H9 (cell line): ENCODE data around the gene ETV7. TPM values are rescaled to one million over a fixed set of nuclear protein-coding genes. Genes with fewer than 3 reads are reported as not detected.

ENCODE experiments used
- DNase-seq: peaks from one replicate; pipeline ENCODE4 v3.0.0-alpha.2; 2017
- H2AFZ ChIP-seq: one replicate; pipeline ENCODE4 v1.6.1; 2013; ENCODE audit warnings: mild to moderate bottlenecking, low read length, control low read depth, moderate library complexity
- H2AK5ac ChIP-seq: 2 replicates; pipeline ENCODE4 v1.6.1; 2013; ENCODE audit warnings: low read length, control low read depth, mixed read lengths; ENCODE audit not compliant: insufficient read length
- H2BK120ac ChIP-seq: one replicate; pipeline ENCODE4 v1.6.1; 2013; ENCODE audit warnings: low read depth, mild to moderate bottlenecking, low read length, control low read depth, inconsistent platforms; ENCODE audit not compliant: poor library complexity, severe bottlenecking
- H2BK12ac ChIP-seq: 2 replicates; pipeline ENCODE4 v1.6.1; 2013; ENCODE audit warnings: low read length, control low read depth, mixed read lengths, low read depth; ENCODE audit not compliant: insufficient read length
- H2BK15ac ChIP-seq: 2 replicates; pipeline ENCODE4 v1.6.1; 2013; ENCODE audit warnings: low read depth, low read length, control low read depth
- H2BK20ac ChIP-seq: one replicate; pipeline ENCODE4 v1.6.1; 2013; ENCODE audit warnings: low read depth, mild to moderate bottlenecking, low read length, control low read depth, inconsistent platforms; ENCODE audit not compliant: poor library complexity, severe bottlenecking
- H2BK5ac ChIP-seq: 2 replicates; pipeline ENCODE4 v1.6.1; 2013; ENCODE audit warnings: low read length, control low read depth, mixed read lengths; ENCODE audit not compliant: insufficient read length
- H3K14ac ChIP-seq: 2 replicates; pipeline ENCODE4 v1.6.1; 2013; ENCODE audit warnings: low read length, control low read depth; ENCODE audit not compliant: insufficient read depth
- H3K18ac ChIP-seq: 2 replicates; pipeline ENCODE4 v1.6.1; 2013; ENCODE audit warnings: low read depth, mild to moderate bottlenecking, mixed read lengths, low read length, control low read depth; ENCODE audit not compliant: insufficient read length
- H3K23ac ChIP-seq: 2 replicates; pipeline ENCODE4 v1.6.1; 2013; ENCODE audit warnings: low read length, control low read depth, mixed read lengths, low read depth; ENCODE audit not compliant: insufficient read length
- H3K23me2 ChIP-seq: 2 replicates; pipeline ENCODE4 v1.6.1; 2013; ENCODE audit warnings: low read depth, mild to moderate bottlenecking, mixed read lengths, low read length, control low read depth; ENCODE audit not compliant: insufficient read length, poor library complexity, severe bottlenecking
- H3K27ac ChIP-seq: 2 replicates; pipeline ENCODE4 v1.5.1; 2013; ENCODE audit warnings: low read length, control low read depth, mixed read lengths, low read depth; ENCODE audit not compliant: insufficient read length
- H3K27me3 ChIP-seq: 2 replicates; pipeline ENCODE4 v1.6.1; 2013; ENCODE audit warnings: low read length, control low read depth, inconsistent platforms; ENCODE audit not compliant: insufficient read depth
- H3K4ac ChIP-seq: 2 replicates; pipeline ENCODE4 v1.6.1; 2013; ENCODE audit warnings: low read depth, mild to moderate bottlenecking, control low read depth, inconsistent platforms, low read length, moderate library complexity
- H3K4me1 ChIP-seq: 2 replicates; pipeline ENCODE4 v1.6.1; 2013; ENCODE audit warnings: low read length, control low read depth, inconsistent platforms; ENCODE audit not compliant: insufficient read depth
- H3K4me2 ChIP-seq: 2 replicates; pipeline ENCODE4 v1.6.1; 2013; ENCODE audit warnings: low read length, control low read depth, mixed read lengths; ENCODE audit not compliant: insufficient read length, insufficient read depth
- H3K56ac ChIP-seq: 2 replicates; pipeline ENCODE4 v1.6.1; 2013; ENCODE audit warnings: low read depth, mild to moderate bottlenecking, mixed read lengths, low read length, control low read depth; ENCODE audit not compliant: insufficient read length
- H3K79me1 ChIP-seq: 2 replicates; pipeline ENCODE4 v1.6.1; 2013; ENCODE audit warnings: low read depth, mild to moderate bottlenecking, moderate library complexity, low read length, control low read depth, inconsistent platforms; ENCODE audit not compliant: insufficient read depth, poor library complexity, severe bottlenecking
- H3K79me2 ChIP-seq: 2 replicates; pipeline ENCODE4 v1.6.1; 2013; ENCODE audit warnings: low read length, control low read depth, inconsistent platforms; ENCODE audit not compliant: insufficient read depth
- H3K9ac ChIP-seq: 2 replicates; pipeline ENCODE4 v1.6.1; 2013; ENCODE audit warnings: low read length, control low read depth, mixed read lengths; ENCODE audit not compliant: insufficient read length; ENCODE audit errors: extremely low read depth
- H3K9me3 ChIP-seq: one replicate; pipeline ENCODE4 v1.6.1; 2013; ENCODE audit warnings: low read depth, low read length, inconsistent platforms; ENCODE audit not compliant: control insufficient read depth
- H3T11ph ChIP-seq: one replicate; pipeline ENCODE4 v1.6.1; 2013; ENCODE audit warnings: mild to moderate bottlenecking, low read length, control low read depth, inconsistent platforms
- H4K20me1 ChIP-seq: one replicate; pipeline ENCODE4 v1.6.1; 2013; ENCODE audit not compliant: control insufficient read depth, insufficient read length, insufficient read depth
- H4K5ac ChIP-seq: 2 replicates; pipeline ENCODE4 v1.6.1; 2013; ENCODE audit warnings: low read depth, mild to moderate bottlenecking, mixed read lengths, low read length, control low read depth; ENCODE audit not compliant: insufficient read length
- H4K8ac ChIP-seq: replicated peaks from 2 replicates; pipeline ENCODE4 v1.6.1; 2013; ENCODE audit warnings: low read length, control low read depth, mixed read lengths, low read depth; ENCODE audit not compliant: insufficient read length
- H4K91ac ChIP-seq: 2 replicates; pipeline ENCODE4 v1.6.1; 2013; ENCODE audit warnings: low read depth, mild to moderate bottlenecking, moderate library complexity, mixed read lengths, low read length, control low read depth; ENCODE audit not compliant: insufficient read length
- H3K27ac Mint-ChIP-seq, 3 experiments: 2 replicates in 2 of 3; 3 replicates in 1 of 3; pipeline ENCODE4 v1.8.0; 2020 to 2021; ENCODE audit warnings: mixed read lengths in 3 of 3, mild to moderate bottlenecking in 1 of 3, moderate library complexity in 1 of 3
- H3K27me3 Mint-ChIP-seq: 2 replicates; pipeline ENCODE4 v1.8.0; 2021; ENCODE audit warnings: low read depth, mild to moderate bottlenecking, moderate library complexity, mixed read lengths
- H3K36me3 Mint-ChIP-seq, 3 experiments: 2 replicates in 2 of 3; 3 replicates in 1 of 3; pipeline ENCODE4 v1.8.0; 2020 to 2021; ENCODE audit warnings: low read depth in 3 of 3, mixed read lengths in 3 of 3; ENCODE audit not compliant: insufficient read depth in 1 of 3
- H3K4me1 Mint-ChIP-seq, 2 experiments: 2 replicates each; pipeline ENCODE4 v1.8.0; 2020; ENCODE audit warnings: mixed read lengths in 2 of 2
- H3K4me3 Mint-ChIP-seq, 2 experiments: 2 replicates in 1 of 2; 3 replicates in 1 of 2; pipeline ENCODE4 v1.8.0; 2020 to 2021; ENCODE audit warnings: mild to moderate bottlenecking in 2 of 2, mixed read lengths in 2 of 2, moderate library complexity in 1 of 2
- H3K9me3 Mint-ChIP-seq, 2 experiments: 2 replicates in 1 of 2; 3 replicates in 1 of 2; pipeline ENCODE4 v1.8.0; 2020; ENCODE audit warnings: mild to moderate bottlenecking in 2 of 2, mixed read lengths in 2 of 2, moderate library complexity in 1 of 2
- CTCF ChIP-seq: fragments of 200-600 bp; sonication (generic); conservative IDR thresholded peaks from 3 replicates; pipeline ENCODE4 v1.8.0; 2021; ENCODE audit warnings: antibody characterized with exemption, mild to moderate bottlenecking
- WGBS: extraction: QIAGEN DNeasy Blood & Tissue Kit; methylation state at CpG from one replicate; pipeline ENCODE4 v1.1.7; 2013; ENCODE audit warnings: missing lambda C conversion rate, low lambda C conversion rate, mixed read lengths; ENCODE audit not compliant: insufficient read length; ENCODE audit errors: extremely low coverage; 5-methylcytosine and 5-hydroxymethylcytosine counted together
- total RNA-seq: library from RNA; stranded (reverse); gene quantifications from 2 replicates; pipeline ENCODE4 v1.2.1, GENCODE V29; 2021

ETV7 gene
- total RNA-seq, 1 experiment from 2014 or later, result 0.92 TPM

- Histone ChIP-seq H2BK120ac (no peak overlapping the region), H3K23ac (no peak overlapping the region), H4K91ac (no peak overlapping the region), H3K23me2 (peaks cover under 1% of the 10 kb centered on the region), H3K27ac (no peak overlapping the region), H3K14ac (no peak overlapping the region), H2BK5ac (no peak overlapping the region), H4K5ac (no peak overlapping the region), H3K4me1 (no peaks in the 10 kb centered on the region), H2BK15ac (no peak overlapping the region), H3K79me2 (no peaks in the 10 kb centered on the region), H3K4ac (no peak overlapping the region), H2AFZ (no peak overlapping the region), H4K20me1 (no peaks in the 10 kb centered on the region), H3K9ac (no peak overlapping the region), H2BK12ac (no peak overlapping the region), H3K9me3 (no peaks in the 10 kb centered on the region), H2AK5ac (no peak overlapping the region), H3K56ac (no peak overlapping the region), H3K79me1 (no peaks in the 10 kb centered on the region), H4K8ac (no peak overlapping the region), H3K18ac (no peak overlapping the region), H2BK20ac (no peak overlapping the region), H3K4me2 (no peak overlapping the region), H3T11ph (no peak overlapping the region), H3K27me3 (no peaks in the 10 kb centered on the region)
- Mint-ChIP-seq H3K36me3 (no peaks in the 10 kb centered on the region), H3K27ac (no peak overlapping the region; a peak in 1 of 7 replicates), H3K27me3 (peaks cover 41% of the 10 kb centered on the region), H3K4me1 (peaks cover 12 to 24% of the 10 kb centered on the region in 2 experiments), H3K4me3 (no peak overlapping the region), H3K9me3 (no peaks in the 10 kb centered on the region; a peak in 1 of 5 replicates)
- no CpG with 5 or more reads among the region's 14 CpGs for WGBS
- no peak for TF ChIP-seq CTCF
- no peak for DNase-seq
Observed at GRCh38 chr6:36335465-36336207, 51.8 kb downstream of the ETV7 start.
